Right ventricle myocardium inferior (tissue), 1 donor: ENCODE measurements around the gene NVL. TPM values are rescaled to one million over a fixed set of nuclear protein-coding genes. Genes with fewer than 3 reads are reported as not detected.

Source experiments
- ATAC-seq: fragments of 200-7000 bp; cut with Tn5 transposase; one replicate; pipeline ENCODE4 v1.9.1; 2020; ENCODE audit warnings: mild to moderate bottlenecking, moderate library complexity
- DNase-seq: peaks from one replicate; pipeline ENCODE4 v3.0.0; 2021; ENCODE audit errors: missing footprints
- intact Hi-C: fragments of 100-400 bp; cut with DNase I; formaldehyde crosslinking; loops from one replicate; pipeline ENCODE4 v1.11.0; 2022
- total RNA-seq: library from RNA; stranded (reverse); fragmentation: NEBNext Ultra II Directional; extraction: Animal tissue kit (Norgen Biotek cat#: 25700); gene quantifications from one replicate; pipeline ENCODE4 v1.2.1, GENCODE V29; 2021
- donor health status: DM: no; HTN: yes; CAD: no; lungs with severe emphysema.

The NVL gene
- total RNA-seq, 1 donor from 2014 or later: 8.3 TPM

DNA sequence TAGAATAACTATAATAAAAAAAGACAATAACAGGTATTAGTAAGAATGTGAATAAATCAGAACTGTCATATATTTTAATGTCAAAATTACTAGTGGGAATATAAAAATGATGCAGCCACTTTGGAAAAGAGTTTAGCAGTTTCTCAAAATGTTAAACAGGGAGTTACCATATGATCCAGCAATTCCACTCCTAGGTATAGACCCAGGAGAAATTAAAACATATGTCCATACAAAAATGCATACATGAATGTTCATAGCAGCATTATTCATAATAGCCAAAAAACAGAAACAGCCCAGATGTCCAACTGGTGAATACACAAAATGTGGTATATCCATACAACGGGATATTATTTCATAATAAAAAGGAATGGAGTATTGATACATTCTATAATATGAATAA lies 71.6 kb downstream of the NVL start:
- intact Hi-C loops: no loop called here
- ATAC-seq: no peak
- DNase-seq: no peak

DNA sequence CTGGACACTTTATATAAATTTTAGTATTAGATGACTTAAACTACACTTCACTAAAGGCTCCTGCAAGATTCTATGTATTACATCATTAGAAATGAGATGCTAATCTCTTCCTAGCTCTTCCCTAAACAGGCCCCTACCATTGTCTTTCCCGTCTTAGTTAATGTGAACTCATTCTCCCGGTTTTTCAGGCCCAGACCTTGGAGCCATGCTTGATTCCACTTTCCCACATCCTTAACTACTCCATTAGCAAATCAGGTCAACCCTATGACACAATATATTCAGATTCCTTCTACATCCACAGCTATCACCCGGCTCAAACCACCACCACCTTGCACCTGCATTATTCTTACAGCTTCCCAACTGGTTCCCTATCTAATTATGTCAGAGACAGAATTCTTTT lies 73.3 kb downstream of the NVL start:
- ATAC-seq: no peak
- intact Hi-C loops: no loop called here
- no peak for DNase-seq

DNA sequence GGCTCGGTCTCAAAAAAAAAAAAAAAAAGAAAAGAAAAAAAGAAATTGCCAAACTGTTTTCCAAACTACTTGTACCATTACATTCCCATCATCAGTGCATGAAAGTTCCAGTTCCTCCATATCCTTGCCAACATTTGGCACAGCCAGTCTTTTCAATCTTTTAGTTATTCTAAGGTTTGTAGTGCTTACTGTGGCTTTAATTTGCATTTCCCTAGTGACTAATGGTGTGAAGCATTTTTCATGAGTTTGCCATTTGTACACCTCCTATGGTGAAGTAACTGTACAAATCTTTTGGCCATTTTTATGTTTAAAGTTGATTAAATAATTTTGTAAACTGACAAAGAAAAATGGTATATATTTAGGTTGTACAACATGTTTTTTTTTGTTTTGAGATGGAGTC lies 76.3 kb downstream of the NVL start:
- intact Hi-C loops: no loop called here
- ATAC-seq (no peak), DNase-seq (no peak)

DNA sequence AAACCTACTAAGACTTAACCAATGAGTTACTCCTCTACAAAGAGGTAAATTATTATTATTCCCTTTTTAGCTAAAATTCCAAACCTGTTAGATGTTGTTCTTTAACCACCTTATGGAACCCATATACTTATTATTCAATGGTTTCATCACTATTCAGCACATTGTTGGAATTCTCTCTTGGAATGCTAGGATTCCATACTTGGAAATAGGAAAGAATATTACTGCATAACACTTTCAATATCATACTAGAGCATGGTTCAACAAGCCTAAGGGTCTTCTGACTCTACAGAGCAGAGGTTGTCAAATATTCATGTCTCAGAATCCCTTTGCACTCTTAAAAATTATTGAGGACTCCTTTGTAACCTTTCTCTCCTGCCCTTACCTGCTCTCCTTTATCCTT lies 77.5 kb downstream of the NVL start:
- no peak for DNase-seq
- ATAC-seq: no peak
- intact Hi-C loops: no loop called here

DNA sequence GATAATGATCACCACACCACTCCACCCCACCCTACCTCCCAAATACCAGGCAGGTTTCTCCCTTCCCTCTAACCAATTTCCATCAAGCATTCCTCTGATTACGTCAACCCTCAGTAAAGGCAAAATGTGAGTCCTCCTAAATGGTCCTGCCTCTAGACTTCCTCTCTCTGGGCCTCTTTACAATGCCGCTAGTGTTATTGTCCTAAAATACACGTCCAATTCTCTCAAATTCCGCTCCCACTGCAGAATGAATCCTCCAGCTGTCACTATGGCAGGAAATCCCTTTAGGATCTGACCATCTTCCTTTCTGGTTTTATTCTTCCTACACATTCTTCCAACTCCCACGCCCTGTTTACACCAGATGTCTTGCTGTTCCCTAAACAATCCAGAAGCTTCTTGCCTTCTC lies 78.2 kb downstream of the NVL start:
- intact Hi-C loops: no loop called here
- ATAC-seq: no peak
- DNase-seq: no peak

DNA sequence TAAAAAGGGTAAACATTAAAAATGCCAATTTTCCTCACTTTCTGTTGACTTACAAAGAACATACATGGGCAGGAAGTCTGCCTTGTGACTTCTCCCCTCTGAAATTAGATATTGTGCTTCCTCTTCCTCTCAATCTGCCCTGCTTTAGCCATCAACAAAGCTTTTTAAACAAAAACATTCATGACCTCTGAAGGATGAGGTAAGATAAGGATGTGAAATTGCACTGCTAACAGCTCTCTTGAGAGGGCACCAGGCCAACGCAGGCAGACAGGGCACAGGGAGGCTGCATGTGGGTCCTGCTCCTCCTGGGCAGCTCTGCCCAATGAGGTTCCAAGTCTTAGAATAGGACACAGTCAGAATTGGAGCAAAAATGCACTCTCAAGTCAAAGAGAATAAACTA lies 84.8 kb downstream of the NVL start:
- intact Hi-C loops: no loop called here

DNA sequence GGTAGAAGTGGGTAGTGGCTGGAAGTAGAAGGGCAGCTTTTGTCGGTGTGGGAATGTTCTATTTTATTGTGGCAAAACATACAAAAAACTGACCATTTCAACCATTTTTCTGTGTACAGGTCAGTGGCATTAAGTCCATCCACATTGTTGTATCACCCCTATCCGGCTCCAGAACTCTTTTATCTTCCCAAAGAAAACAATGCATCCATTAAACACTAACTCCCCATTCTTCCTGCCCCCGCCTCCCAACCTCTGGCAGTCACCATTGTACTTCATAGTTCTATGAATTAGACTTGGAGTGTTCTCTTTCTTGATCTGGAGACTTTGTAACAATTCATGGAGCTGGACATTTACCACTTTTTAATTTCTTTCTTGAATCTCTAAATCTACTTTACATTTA lies 91.2 kb downstream of the NVL start:
- ATAC-seq (no peak), DNase-seq (no peak)
- intact Hi-C loops: no loop called here

More for the DNA sequence above, 84.8 kb downstream of the NVL start:
- peak; percentile 81 for ATAC-seq
- DNase-seq: peak; percentile 78

DNA sequence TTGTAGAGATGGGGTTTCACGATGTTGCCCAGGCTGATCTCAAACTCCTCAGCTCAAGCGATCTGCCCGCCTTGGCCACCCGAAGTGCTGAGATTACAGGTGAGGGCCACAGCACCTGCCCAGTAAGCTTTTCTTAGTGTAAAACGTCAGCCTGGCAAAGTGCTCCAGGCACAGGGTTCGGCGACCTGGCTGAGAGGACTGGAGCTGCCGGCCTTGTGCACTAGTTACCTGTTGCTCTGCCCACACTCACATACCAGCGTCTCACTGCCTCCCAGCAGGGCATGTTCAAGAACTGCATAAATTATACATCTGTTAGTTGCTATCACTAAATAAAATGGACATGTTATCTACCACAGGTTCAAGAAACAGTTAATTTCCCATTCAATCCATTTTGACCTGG lies 91.8 kb downstream of the NVL start:
- intact Hi-C loops: no loop called here
- ATAC-seq (no peak), DNase-seq (no peak)

DNA sequence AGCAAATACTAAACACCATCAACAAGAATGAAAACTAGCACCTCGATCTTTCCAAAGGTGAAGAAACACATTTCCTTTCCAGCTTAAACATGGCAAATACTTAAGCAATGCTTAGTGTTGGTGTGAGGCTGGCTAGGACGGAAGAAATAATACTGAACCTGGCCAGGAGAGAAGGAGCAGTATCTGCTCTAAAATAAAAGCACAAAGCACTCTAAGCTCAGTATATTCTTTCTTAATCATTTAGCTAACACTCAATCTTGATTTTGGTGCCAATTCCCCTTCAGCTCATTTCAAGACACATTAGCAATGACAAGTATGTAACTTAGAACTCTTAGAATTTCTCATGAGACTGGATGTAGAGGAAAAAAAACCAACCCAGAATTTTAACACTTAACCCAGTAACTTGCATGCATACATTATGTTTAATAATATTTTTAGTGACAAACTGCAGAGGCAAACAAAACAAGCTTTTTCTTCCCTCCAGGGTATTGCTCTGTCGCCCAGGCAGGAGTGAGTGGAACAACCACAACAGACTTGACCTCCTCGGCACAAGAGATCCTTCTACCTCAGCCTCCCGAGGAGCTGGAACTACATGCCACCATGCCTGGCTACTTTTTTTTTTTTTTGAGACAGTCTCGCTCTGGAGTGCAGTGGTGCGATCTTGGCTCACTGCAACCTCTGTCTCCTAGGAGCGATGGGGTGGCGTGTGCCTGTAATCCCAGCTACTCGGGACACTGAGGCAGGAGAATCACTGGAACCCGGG lies 92.7 kb downstream of the NVL start:
- DNase-seq (no peak), ATAC-seq (no peak)
- intact Hi-C loops: no loop called here

DNA sequence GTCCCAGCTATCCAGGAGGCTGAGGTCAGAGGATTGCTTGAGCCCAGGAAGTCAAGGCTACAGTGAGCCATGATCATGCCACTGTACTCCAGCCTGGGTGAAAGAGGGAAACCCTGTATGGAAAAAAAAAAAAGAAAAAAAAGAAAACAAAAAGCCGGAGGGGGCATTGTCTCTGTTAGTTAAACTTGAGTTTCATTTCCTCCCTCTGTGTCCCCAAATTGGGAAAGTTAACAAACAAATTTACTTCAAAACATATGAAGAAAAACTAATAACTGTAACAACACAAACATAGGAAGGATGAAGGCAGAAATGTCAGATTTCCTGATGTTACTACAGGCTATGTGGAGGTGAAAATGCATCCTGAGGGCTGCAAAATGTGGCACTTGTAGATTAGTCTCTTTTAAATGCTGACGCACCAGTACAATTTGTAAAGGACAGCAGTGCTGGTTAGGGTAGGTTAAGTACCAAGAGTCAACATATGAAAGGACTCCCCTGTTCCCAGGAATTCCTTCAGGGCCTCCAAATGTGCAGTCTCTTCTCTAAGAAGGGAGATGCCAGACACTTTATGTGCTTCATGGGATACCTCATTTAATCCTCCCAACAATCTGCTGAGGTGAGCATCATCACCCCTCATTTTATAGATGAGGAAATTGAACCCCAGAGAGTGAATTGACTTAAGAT lies 94.0 kb downstream of the NVL start:
- DNase-seq (no peak), ATAC-seq (no peak)
- intact Hi-C loops: no loop called here

DNA sequence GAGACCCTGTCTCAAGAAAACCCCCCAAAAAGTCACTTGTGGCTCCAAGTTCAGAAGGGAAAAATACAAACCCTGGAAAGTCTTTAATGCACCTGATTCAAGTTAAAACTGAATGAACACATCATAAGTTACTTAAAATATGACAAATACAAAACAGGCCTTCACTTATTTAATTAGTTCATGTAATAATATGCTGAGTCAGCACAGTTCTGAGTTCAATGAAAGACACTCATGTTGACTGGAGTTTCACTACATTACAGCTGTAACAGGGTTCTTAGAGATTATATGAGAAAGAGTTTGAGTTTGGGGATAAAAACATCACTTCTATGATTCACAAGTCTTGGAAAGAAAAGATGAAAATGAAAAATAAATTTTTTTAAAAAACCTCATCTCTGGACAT lies 96.0 kb downstream of the NVL start:
- intact Hi-C loops: no loop called here
- no peak for DNase-seq
- ATAC-seq: no peak

DNA sequence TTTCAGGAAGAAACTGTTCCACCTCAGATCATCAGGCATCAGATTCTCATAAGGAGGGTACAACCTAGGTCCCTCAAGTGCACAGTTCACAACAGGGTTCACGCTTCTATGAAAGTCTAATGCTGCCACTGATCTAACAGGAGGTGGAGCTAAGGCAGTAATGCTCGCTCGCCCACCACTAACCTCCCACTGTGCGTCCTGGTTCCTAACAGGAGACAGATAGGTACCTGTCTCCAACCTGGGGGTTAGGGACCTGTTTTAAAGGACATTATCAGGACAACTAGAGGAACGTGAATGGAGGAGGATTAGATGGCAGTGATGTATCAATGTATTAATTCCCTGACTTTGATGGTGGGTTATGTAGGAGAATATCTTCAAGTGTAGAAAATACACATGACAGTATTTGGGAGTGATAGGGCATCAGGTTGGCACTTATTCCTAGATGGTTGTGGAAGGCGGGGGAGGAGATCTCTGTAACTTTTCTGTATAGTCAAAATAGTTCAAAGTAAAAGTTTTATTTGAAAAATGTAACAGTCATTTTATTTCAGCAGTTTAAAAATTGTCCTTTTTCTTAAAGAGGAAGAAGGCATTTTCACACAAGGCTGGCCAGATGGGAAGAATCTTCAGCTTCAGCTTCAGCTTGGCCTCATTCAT lies 103.0 kb downstream of the NVL start:
- DNase-seq: no peak
- intact Hi-C loops: no loop called here
- no peak for ATAC-seq

DNA sequence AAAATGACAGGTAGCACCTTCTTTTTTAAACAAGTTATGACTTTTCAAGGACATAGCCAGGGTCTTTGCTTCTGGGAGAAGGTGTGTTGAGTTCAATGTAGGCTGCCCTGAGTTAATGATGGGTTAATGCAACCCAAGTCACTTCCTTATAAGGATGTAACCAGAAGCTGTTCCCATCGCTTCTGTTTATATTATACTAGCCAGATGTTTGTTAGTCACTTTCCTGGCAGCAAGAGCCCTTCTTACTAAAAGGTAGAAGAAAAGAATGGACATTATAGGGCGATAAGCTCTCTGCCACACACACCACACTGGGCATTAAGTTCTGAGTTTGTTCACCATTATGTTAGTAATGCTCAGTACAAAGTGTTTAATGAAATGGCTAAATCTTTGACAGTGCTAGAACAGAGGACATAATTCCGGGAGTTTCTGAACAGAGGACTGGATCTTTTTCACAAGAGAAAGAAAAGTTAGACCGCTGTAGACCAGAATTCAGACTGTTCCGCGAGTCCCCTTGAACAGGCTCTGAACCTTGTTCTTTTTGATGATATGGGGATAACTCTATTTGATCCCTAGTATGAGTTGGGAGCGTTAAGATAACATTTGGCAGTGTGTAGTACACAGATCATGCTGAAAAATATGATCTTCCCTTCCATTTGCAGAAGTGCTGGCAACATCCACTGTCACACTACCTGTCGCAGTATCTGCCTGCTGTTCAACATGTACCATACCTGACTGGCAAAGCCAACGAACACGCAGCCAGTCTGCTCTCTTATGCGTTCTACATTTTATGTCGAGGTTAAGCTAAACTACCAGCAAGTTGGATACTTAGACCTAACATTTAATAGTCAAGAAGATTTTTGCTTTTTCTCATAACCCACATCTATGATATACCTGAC lies 105.9 kb downstream of the NVL start:
- DNase-seq (no peak), ATAC-seq (no peak)
- intact Hi-C loops: no loop called here

DNA sequence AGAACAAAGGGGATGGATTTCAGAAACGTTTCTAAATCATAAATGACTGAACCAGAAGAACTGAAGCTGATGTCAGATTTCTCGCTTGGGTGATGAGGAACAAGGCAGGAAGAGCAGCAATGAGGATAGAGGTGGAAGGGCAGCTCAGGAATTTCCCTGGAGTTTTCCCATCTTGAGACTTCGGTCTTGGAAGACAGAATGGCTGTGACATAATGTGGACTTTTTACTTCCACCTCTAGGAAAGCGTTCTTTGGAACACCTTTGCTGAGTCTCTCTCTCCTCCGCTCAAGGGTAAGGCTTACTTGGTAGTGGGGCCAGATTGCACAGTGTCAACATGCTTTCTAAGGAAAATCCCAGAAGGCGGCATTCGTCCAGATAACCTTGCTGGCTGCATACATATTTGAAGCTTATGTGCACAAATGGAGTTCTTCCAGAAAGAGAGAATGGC lies 110.3 kb downstream of the NVL start:
- no peak for DNase-seq
- intact Hi-C loops: no loop called here
- no peak for ATAC-seq

DNA sequence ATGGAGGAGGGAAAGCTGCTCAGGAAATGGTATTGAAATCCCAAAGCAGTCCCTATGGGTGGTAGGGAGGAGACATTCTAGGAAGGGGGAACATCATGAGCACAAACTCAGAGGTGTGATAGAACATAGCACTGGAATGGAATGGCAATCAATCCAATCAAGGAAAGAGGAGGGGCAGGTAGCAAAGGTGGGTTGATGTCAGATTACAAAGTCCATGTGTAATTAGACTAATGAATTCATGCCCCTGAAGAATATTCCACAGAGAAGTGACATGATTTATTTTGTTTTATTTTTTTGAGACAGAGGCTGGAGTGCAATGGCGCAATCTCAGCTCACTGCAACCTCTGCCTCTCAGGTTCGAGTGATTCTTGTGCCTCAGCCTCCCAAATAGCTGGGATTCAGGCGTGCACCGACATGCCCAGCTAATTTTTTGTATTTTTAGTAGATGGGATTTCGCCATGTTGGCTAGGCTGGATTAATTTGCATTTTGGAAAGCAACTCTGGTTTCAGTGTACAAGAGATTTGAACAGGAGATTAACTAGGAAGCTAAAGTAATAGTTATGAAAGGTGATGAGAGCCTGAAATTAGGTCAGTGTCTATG lies 110.9 kb downstream of the NVL start:
- no peak for DNase-seq
- intact Hi-C loops: no loop called here
- ATAC-seq: no peak

DNA sequence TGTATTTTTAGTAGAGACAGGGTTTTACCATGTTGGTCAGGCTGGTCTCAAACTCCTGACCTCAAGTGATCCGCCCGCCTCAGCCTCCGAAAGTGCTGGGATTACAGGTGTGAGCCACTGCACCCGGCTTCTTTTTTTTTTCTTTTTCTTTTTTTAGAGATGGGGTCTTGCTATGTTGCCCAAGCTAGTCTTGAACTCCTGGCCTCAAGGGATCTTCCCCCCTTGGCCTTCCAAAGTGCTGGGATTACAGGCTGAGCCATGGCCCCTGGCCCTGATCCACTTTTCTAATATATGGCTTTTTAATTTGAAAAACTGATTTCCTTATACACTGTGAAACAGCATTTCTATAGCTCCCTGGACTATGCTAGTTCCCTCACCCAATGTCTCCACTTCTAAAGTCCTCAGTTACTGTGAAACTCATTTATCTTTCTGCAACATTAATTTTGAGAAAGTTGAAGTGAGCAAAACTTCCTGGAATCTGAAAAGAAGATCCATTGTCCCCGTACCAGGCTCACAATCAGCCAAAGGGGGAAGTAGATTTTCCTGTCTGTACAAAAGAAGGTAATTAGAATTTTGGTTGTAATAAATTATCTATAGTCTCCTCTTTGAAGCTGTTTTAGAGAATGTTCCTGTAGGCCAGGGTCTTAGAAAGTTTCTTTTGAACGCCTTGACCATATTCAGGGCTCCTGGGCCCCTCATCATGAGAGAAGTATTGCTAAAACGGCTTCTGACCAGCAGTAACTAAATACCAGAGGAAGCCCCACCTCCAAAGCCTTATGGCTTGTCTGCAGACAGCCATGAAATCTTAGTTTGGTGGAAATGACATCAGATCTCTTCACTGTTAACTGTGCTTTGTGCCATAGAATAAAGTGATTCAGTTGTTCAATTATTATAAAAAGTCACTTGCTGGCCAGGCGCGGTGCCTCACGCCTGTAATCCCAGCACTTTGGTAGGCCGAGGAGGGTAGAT lies 112.0 kb downstream of the NVL start:
- ATAC-seq (no peak), DNase-seq (no peak)
- intact Hi-C loops: no loop called here

DNA sequence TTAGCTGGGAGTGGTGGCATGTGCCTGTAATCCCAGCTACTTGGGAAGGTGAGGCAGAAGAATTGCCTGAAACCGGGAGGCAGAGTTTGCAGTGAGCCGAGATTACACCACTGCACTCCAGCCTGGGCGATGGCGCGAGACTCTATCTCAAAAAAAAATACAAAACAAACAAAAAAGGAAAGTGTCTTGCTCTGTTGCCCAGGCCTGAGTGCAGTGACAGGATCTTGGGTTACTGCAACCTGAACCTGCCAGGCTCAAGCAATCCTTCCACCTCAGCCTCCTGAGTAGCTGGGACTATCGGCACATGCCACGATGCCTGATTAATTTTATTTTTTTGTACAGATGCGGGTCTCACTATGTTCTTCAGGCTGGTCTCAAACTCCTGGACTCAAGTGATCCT lies 113.6 kb downstream of the NVL start:
- intact Hi-C loops: no loop called here
- ATAC-seq (no peak), DNase-seq (no peak)
